ENCODE data around the gene TPRN.

- no peak for TF ChIP-seq YY1 (IDR thresholded peaks at IDR 0.05; ENCODE audit: insufficient read depth, insufficient read length)
- no peak for TF ChIP-seq ZNF274 (IDR thresholded peaks at IDR 0.05; ENCODE audit: low read depth, low read length)
- no peak for TF ChIP-seq SUZ12 (IDR thresholded peaks at IDR 0.05; ENCODE audit: extremely low read depth, insufficient read depth, insufficient read length)
Measured at GRCh38 chr9:137236238-137236935, 35.8 kb upstream of the TPRN start.
